Measurements from ENCODE around the gene UBAP1.
"Not testable (repeated sequence)": the region's sequence is repeated elsewhere in the genome, so short reads cannot be mapped to it uniquely, and the experiment has no call there.

DNA sequence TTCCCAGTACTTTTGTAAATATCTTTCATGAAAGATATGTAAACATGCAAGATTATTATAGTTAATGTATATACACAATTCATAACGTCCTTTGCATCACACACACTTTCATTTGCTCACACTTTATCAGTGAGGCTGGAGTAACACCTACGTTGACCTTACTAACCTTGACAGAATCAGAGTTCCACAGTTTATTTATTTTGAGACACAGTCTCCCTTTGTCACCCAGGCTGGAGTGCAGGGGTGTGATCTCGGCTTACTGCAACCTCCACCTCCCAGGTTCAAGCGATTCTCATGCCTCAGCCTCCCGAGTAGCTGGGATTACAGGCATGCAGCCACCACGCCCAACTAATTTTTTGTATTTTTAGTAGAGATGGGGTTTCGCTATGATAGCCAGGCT is 122.2 kb downstream of the UBAP1 start:
- TF ChIP-seq EZH2 (IDR thresholded peaks at IDR 0.05; ENCODE audit: borderline replicate concordance, insufficient read depth, low read depth, low read length, poor library complexity, severe bottlenecking); CTCF (IDR thresholded peaks at IDR 0.05): not testable (repeated sequence)

Data from B cell (primary cell).